Activated naive CD4-positive, alpha-beta T cell treated with anti-CD3 and anti-CD28 coated beads, Interleukin-2, amount 50 U/mL, for 72 hours (primary cell): ENCODE results near the gene DCHS1. TPM values are rescaled to one million over a fixed set of nuclear protein-coding genes. Genes with fewer than 3 reads are reported as not detected.

ENCODE experiments used
- ATAC-seq, 2 donors: fragments of 150-1000 bp; cut with Tn5 transposase; 2 replicates each; pipeline ENCODE4 v1.10.0; 2021; ENCODE audit warnings: mild to moderate bottlenecking in 2 of 2, moderate library complexity in 2 of 2
- DNase-seq, 2 donors: peaks; one replicate each; pipeline ENCODE4 v3.0.0; 2021 to 2022; ENCODE audit warnings: low spot score in 2 of 2
- H3K27ac Mint-ChIP-seq, 2 donors: one replicate each; pipeline ENCODE4 v1.8.0; 2022; ENCODE audit warnings: mild to moderate bottlenecking in 2 of 2, mixed read lengths in 2 of 2
- H3K36me3 Mint-ChIP-seq, 2 donors: one replicate each; pipeline ENCODE4 v1.8.0; 2022; ENCODE audit warnings: mixed read lengths in 2 of 2
- H3K9me3 Mint-ChIP-seq, 2 donors: one replicate each; pipeline ENCODE4 v1.8.0; 2022; ENCODE audit warnings: mixed read lengths in 2 of 2
- total RNA-seq, 2 donors: library from RNA; stranded (reverse); gene quantifications; one replicate each; pipeline ENCODE4 v1.2.3, GENCODE V29; 2022

Gene DCHS1
- total RNA-seq, 2 donors from 2014 or later = 0.82 to 2.1 TPM

DNA sequence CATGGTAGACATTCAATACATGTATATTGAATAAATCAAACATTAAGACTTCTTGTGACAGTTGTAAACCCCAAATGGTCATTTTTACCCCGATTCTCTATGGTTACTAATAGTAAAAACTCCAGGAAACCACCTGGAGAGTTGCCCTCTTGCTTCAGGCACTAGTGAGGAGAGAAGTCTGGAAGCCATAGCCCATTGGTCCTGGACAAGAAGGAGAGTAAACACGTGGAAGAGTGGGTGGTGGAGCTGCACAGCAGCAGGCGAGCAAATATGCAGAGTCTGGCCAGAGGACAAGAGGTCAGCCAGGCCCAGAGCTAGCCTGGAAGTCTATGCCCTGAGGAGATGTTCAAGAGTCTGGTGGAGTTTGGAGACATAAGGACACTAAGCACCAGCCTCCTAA lies 17.7 kb downstream of the DCHS1 start:
- Mint-ChIP-seq H3K36me3 (no peaks in the 10 kb centered on the region), H3K9me3 (no peaks in the 10 kb centered on the region), H3K27ac (no peak overlapping the region)
- no peak for ATAC-seq
- no peak for DNase-seq

GRCh38 chr11:6636480-6636879 lies 19.1 kb downstream of the DCHS1 start:
- DNase-seq (no peak), ATAC-seq (no peak)
- Mint-ChIP-seq H3K36me3 (no peaks in the 10 kb centered on the region), H3K27ac (no peak overlapping the region), H3K9me3 (no peaks in the 10 kb centered on the region)

GRCh38 chr11:6635082-6635932 lies 20.3 kb downstream of the DCHS1 start:
- Mint-ChIP-seq H3K36me3 (no peaks in the 10 kb centered on the region), H3K9me3 (no peaks in the 10 kb centered on the region), H3K27ac (no peak overlapping the region)
- ATAC-seq (peak in 1 of 2 donors; percentile 26), DNase-seq (no peak)

GRCh38 chr11:6634534-6634933 lies 21.1 kb downstream of the DCHS1 start:
- Mint-ChIP-seq H3K36me3 (no peaks in the 10 kb centered on the region), H3K9me3 (no peaks in the 10 kb centered on the region), H3K27ac (no peak overlapping the region)
- no peak for ATAC-seq
- no peak for DNase-seq

- Mint-ChIP-seq H3K36me3 (no peaks in the 10 kb centered on the region), H3K27ac (no peak overlapping the region), H3K9me3 (no peaks in the 10 kb centered on the region)
- ATAC-seq (no peak), DNase-seq (no peak)
Measured at GRCh38 chr11:6633422-6634408, 21.9 kb downstream of the DCHS1 start.

DNA sequence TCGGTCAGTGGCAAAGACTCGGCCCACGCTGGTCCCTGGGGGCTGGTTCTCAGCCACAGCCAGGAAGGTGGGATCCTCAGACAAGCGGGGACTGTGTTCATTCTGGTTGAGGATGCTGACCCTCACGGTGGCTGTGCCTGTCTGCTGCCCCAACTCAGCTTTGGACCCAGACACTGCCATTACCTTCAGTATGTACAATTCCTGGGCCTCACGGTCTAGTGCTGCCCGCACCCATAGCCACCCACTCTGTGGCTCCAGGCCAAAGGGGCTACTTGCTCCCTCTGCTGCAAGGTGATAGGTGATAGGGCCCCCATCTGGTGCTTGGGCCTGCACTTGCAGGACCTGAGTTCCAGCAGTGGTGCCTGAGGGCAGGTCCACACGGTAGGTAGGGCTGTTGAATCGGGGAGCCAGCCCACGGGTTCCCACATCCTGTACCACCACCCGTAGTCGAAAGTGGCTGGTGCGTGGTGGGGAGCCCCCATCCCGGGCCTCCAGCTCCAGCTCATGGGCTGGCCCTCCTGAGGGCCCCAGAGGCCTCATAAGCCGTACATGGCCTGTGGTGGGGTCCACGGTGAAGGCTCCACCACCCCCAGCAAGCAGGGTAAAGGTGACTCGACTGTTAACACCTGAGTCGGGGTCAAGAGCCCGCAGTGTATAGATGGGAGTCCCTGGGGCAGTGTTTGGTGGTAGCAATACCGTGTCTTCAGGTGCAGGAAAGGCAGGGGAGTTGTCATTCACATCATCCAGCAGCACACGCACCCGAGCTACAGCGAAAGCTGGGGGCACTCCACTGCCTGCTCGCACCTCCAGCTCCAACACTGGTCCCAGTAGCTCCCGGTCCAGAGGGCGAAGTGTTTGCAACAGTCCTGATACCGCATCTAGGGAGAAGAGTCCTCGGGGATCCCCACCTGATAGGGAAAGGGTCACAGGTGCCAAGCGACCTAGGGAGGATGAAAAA lies 23.2 kb downstream of the DCHS1 start:
- DNase-seq (no peak), ATAC-seq (peak in 1 of 2 donors; percentile 32)
- Mint-ChIP-seq H3K9me3 (no peaks in the 10 kb centered on the region), H3K36me3 (no peaks in the 10 kb centered on the region), H3K27ac (peak overlapping the region in 1 of 2 donors; percentile 25)

GRCh38 chr11:6631361-6631890 lies 24.2 kb downstream of the DCHS1 start:
- no peaks in the 10 kb centered on the region for H3K36me3 Mint-ChIP-seq
- ATAC-seq = no peak
- no peaks in the 10 kb centered on the region for H3K9me3 Mint-ChIP-seq
- DNase-seq = no peak
- peak overlapping the region; percentile 4 to 77 for H3K27ac Mint-ChIP-seq

- ATAC-seq = no peak
- H3K36me3 Mint-ChIP-seq = no peaks in the 10 kb centered on the region
- H3K9me3 Mint-ChIP-seq = no peaks in the 10 kb centered on the region
- H3K27ac Mint-ChIP-seq = peak overlapping the region in 1 of 2 donors; percentile 78
- peak in 1 of 2 donors; percentile 53 for DNase-seq
Measured at GRCh38 chr11:6630632-6631291, 24.8 kb downstream of the DCHS1 start.

DNA sequence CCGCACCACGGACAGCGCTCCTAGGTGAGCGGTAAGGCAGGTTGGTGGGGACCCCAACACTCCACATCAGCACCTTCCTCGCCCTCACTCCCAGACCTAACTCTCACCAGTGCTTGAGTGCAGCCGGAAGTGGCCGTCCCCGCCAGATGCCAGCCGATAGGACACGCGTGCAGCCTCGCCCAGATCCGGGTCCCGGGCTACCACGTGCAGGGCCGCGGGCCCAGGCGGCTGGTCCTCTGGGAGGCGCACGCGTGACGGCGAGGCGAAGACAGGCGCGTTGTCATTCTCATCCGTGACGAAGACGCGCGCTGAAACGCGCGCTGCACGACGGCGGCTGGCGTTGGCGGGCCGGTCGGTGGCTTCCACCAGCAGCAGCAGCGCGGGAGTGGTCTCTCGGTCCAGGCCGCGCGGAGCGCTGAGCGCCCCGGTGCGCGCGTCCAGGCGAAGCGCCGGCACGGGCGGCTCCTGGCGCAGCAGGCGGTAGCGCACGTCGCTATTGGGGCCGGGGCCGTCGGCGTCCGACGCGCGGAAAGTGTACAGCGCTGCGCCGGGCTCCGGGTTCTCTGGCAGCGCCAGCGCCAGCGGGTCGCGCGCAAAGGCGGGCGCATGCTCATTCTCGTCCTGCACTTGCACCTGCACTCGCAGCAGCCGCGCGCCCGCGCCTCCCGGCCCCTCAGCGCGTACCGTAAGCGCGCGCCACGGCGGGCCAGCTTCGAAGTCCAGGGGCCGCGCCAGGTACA lies 25.5 kb downstream of the DCHS1 start:
- H3K36me3 Mint-ChIP-seq = no peaks in the 10 kb centered on the region
- no peaks in the 10 kb centered on the region for H3K9me3 Mint-ChIP-seq
- no peak for ATAC-seq

DNA sequence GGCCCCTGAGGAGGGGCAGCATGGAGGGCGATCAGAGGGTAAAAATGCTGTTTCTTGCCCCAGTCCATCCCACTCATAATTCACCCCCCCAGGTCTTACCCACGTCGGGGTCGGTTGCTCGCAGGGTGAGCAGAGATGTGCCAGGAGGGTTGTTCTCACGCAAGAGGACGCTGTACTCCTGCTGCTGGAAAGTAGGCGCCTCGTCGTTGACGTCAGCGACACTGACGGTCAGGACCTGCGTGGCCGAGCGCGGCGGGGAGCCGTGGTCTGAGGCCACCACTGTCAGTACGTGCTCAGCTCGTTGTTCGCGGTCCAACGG lies 26.1 kb downstream of the DCHS1 start:
- no peak for ATAC-seq
- no peaks in the 10 kb centered on the region for H3K36me3 Mint-ChIP-seq

More for the DNA sequence above, 25.5 kb downstream of the DCHS1 start:
- peak in 1 of 2 donors; percentile 44 for DNase-seq
- peak overlapping the region in 1 of 2 donors; percentile 78 for H3K27ac Mint-ChIP-seq

DNA sequence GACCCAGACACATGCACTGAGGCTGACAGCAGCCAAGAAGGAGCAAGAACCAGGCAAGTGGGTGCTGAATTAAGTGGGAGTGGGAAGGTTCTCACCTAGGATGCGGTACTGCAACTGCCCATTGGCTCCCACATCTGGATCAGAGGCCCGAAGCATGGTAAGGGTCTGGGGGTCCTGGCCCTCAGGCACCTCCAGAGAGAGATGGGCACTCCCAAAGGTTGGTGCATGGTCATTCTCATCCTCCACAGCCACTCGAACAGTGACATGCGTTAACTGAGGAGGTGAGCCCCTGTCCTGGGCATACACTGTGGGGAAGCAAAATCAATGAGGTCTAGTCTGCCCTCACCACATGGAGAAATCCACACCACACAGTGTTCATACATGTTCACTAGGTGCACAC lies 27.1 kb downstream of the DCHS1 start:
- DNase-seq (peak in 1 of 2 donors; percentile 40), ATAC-seq (no peak)
- H3K27ac Mint-ChIP-seq = no peak overlapping the region
- H3K36me3 Mint-ChIP-seq = no peaks in the 10 kb centered on the region
- H3K9me3 Mint-ChIP-seq = no peaks in the 10 kb centered on the region

More for the DNA sequence above, 26.1 kb downstream of the DCHS1 start:
- DNase-seq = no peak
- Mint-ChIP-seq H3K27ac (no peak overlapping the region), H3K9me3 (no peaks in the 10 kb centered on the region)

- Mint-ChIP-seq H3K9me3 (no peaks in the 10 kb centered on the region), H3K36me3 (no peaks in the 10 kb centered on the region), H3K27ac (peak overlapping the region in 1 of 2 donors; percentile 75)
- DNase-seq (no peak), ATAC-seq (peak; percentile 59 to 71)
Measured at GRCh38 chr11:6627762-6628241, 27.8 kb downstream of the DCHS1 start.

- Mint-ChIP-seq H3K27ac (peak overlapping the region in 1 of 2 donors; percentile 75), H3K36me3 (no peaks in the 10 kb centered on the region), H3K9me3 (no peaks in the 10 kb centered on the region)
- peak in 1 of 2 donors; percentile 52 for DNase-seq
- peak; percentile 11 to 13 for ATAC-seq
Measured at GRCh38 chr11:6626971-6627761, 28.4 kb downstream of the DCHS1 start.

DNA sequence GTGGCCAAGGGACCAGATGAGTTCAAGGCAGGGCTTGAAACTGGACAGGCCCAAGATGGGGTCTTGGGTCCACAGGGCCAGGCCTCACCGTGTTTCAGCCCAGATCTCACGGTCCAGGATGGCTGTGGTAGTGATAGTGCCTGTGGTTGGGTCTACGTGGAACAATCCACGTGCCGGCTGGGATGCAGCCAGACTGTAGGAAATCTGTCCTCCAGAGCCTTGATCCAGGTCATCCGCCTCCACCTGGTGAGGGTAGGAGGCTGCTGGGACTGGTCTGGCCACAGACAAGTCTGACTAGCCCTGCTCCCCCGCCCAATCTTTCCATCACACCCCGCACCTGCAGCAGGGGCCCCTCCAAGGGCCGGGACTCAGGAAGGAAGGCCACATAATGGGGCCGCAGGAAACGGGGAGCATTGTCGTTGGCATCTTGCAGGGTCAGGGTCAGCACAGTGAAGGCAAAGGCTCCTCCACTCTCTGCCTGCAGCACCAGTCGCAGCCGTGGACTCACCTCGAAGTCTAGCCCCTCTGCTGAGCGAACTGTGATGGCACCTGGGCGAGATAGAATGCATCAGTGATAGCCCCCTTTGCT lies 29.7 kb downstream of the DCHS1 start:
- DNase-seq (no peak), ATAC-seq (no peak)
- H3K27ac Mint-ChIP-seq = peak overlapping the region in 1 of 2 donors; percentile 49
- H3K9me3 Mint-ChIP-seq = no peaks in the 10 kb centered on the region
- no peaks in the 10 kb centered on the region for H3K36me3 Mint-ChIP-seq
